H1 (cell line): ENCODE results near the gene PARK7. TPM values are rescaled to one million over a fixed set of nuclear protein-coding genes. Genes with fewer than 3 reads are reported as not detected.

ENCODE experiments used
- BCL11A ChIP-seq, 2 experiments: IDR thresholded peaks; one replicate each; pipeline ENCODE4 v1.6.1; 2011; ENCODE audit warnings: low read depth in 2 of 2, low read length in 2 of 2, mild to moderate bottlenecking in 2 of 2
- BRCA1 ChIP-seq: IDR thresholded peaks from 2 replicates; pipeline ENCODE4 v1.6.1; 2012; ENCODE audit warnings: low read depth, low read length, improper control_type of control experiment
- CHD2 ChIP-seq: IDR thresholded peaks from 2 replicates; pipeline ENCODE4 v1.6.1; 2012; ENCODE audit warnings: low read length, improper control_type of control experiment
- EGR1 ChIP-seq: IDR thresholded peaks from 2 replicates; pipeline ENCODE4 v1.6.1; 2011; ENCODE audit warnings: low read depth, low read length, borderline replicate concordance
- GTF2F1 ChIP-seq: IDR thresholded peaks from 2 replicates; pipeline ENCODE4 v1.6.1; 2012; ENCODE audit warnings: low read depth, low read length, improper control_type of control experiment, borderline replicate concordance
- RFX5 ChIP-seq: IDR thresholded peaks from 2 replicates; pipeline ENCODE4 v1.6.1; 2011; ENCODE audit warnings: low read depth, low read length, improper control_type of control experiment, borderline replicate concordance
- SRF ChIP-seq: IDR thresholded peaks from 2 replicates; pipeline ENCODE4 v1.6.1; 2011; ENCODE audit warnings: mild to moderate bottlenecking, low read depth, low read length, moderate library complexity
- TAF1 ChIP-seq: IDR thresholded peaks from 2 replicates; pipeline ENCODE4 v1.6.1; 2011; ENCODE audit warnings: mild to moderate bottlenecking, low read depth, low read length
- polyA plus RNA-seq, 7 experiments: library from polyadenylated mRNA; depleted of rRNA in 3 of 7; stranded (reverse) in 5 of 7; unstranded in 2 of 7; fragments of >200 nt in 5 of 7; fragments of 200-250 nt in 2 of 7; gene quantifications; 1 replicate in 5 of 7; 2 replicates in 1 of 7; 4 replicates in 1 of 7; pipeline versions ENCODE4 v1.2.1 to v1.2.3, GENCODE V29; 2011 to 2013; ENCODE audit warnings: missing spikeins in 2 of 7, mixed read lengths in 2 of 7
- total RNA-seq: library from RNA; stranded (reverse); fragmentation: NEBNext Ultra II Directional; extraction: Animal tissue kit (Norgen Biotek cat#: 25700); gene quantifications from 2 replicates; pipeline ENCODE4 v1.2.1, GENCODE V29; 2021
- TF ChIP-seq, protein P1 (sequence below): fragments of 300-600 bp; sonication (generic); IDR thresholded peaks from 2 replicates; pipeline ENCODE4 v1.7.1; 2012; ENCODE audit warnings: low read length, moderate library complexity, mild to moderate bottlenecking, inconsistent platforms; ENCODE audit not compliant: insufficient replicate concordance

The PARK7 gene
- total and polyA plus RNA-seq, 2 of the 8 experiments (the other 6 are each of a cell fraction or from before 2014, with no cell fraction given) = 206 to 383 TPM

DNA sequence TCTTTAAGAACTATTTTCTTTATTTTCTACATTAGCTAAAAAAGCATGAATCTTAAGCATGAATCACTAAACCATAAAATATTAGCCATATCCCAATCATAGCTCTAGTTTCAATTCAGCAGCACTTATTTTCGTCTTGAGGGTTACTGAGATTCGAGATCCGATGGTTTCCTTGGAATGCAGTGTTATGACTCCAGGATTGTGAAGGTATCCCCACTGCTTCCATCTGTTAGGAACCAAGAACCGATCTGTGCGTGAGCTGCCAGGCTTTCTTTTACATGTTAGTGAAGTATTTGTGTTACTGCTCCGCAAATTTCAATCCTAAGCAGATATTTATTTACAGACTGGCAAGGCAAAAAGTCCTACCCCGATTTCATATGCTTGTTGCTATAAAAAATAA, 39.7 kb upstream of the PARK7 start (continued):
- TF ChIP-seq, protein P1, sequence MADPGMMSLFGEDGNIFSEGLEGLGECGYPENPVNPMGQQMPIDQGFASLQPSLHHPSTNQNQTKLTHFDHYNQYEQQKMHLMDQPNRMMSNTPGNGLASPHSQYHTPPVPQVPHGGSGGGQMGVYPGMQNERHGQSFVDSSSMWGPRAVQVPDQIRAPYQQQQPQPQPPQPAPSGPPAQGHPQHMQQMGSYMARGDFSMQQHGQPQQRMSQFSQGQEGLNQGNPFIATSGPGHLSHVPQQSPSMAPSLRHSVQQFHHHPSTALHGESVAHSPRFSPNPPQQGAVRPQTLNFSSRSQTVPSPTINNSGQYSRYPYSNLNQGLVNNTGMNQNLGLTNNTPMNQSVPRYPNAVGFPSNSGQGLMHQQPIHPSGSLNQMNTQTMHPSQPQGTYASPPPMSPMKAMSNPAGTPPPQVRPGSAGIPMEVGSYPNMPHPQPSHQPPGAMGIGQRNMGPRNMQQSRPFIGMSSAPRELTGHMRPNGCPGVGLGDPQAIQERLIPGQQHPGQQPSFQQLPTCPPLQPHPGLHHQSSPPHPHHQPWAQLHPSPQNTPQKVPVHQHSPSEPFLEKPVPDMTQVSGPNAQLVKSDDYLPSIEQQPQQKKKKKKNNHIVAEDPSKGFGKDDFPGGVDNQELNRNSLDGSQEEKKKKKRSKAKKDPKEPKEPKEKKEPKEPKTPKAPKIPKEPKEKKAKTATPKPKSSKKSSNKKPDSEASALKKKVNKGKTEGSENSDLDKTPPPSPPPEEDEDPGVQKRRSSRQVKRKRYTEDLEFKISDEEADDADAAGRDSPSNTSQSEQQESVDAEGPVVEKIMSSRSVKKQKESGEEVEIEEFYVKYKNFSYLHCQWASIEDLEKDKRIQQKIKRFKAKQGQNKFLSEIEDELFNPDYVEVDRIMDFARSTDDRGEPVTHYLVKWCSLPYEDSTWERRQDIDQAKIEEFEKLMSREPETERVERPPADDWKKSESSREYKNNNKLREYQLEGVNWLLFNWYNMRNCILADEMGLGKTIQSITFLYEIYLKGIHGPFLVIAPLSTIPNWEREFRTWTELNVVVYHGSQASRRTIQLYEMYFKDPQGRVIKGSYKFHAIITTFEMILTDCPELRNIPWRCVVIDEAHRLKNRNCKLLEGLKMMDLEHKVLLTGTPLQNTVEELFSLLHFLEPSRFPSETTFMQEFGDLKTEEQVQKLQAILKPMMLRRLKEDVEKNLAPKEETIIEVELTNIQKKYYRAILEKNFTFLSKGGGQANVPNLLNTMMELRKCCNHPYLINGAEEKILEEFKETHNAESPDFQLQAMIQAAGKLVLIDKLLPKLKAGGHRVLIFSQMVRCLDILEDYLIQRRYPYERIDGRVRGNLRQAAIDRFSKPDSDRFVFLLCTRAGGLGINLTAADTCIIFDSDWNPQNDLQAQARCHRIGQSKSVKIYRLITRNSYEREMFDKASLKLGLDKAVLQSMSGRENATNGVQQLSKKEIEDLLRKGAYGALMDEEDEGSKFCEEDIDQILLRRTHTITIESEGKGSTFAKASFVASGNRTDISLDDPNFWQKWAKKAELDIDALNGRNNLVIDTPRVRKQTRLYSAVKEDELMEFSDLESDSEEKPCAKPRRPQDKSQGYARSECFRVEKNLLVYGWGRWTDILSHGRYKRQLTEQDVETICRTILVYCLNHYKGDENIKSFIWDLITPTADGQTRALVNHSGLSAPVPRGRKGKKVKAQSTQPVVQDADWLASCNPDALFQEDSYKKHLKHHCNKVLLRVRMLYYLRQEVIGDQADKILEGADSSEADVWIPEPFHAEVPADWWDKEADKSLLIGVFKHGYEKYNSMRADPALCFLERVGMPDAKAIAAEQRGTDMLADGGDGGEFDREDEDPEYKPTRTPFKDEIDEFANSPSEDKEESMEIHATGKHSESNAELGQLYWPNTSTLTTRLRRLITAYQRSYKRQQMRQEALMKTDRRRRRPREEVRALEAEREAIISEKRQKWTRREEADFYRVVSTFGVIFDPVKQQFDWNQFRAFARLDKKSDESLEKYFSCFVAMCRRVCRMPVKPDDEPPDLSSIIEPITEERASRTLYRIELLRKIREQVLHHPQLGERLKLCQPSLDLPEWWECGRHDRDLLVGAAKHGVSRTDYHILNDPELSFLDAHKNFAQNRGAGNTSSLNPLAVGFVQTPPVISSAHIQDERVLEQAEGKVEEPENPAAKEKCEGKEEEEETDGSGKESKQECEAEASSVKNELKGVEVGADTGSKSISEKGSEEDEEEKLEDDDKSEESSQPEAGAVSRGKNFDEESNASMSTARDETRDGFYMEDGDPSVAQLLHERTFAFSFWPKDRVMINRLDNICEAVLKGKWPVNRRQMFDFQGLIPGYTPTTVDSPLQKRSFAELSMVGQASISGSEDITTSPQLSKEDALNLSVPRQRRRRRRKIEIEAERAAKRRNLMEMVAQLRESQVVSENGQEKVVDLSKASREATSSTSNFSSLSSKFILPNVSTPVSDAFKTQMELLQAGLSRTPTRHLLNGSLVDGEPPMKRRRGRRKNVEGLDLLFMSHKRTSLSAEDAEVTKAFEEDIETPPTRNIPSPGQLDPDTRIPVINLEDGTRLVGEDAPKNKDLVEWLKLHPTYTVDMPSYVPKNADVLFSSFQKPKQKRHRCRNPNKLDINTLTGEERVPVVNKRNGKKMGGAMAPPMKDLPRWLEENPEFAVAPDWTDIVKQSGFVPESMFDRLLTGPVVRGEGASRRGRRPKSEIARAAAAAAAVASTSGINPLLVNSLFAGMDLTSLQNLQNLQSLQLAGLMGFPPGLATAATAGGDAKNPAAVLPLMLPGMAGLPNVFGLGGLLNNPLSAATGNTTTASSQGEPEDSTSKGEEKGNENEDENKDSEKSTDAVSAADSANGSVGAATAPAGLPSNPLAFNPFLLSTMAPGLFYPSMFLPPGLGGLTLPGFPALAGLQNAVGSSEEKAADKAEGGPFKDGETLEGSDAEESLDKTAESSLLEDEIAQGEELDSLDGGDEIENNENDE = no peak
- no peak for TF ChIP-seq BCL11A (IDR thresholded peaks at IDR 0.05; ENCODE audit: low read depth in 2 of 2, low read length in 2 of 2)
- no peak for TF ChIP-seq RFX5
- TF ChIP-seq EGR1 = no peak
- no peak for TF ChIP-seq BRCA1
- no peak for TF ChIP-seq GTF2F1
- TF ChIP-seq CHD2 = no peak
- TF ChIP-seq SRF = no peak
- TF ChIP-seq TAF1 = no peak
